ENCODE data around the gene CAND2.
"Not testable (repeated sequence)": the region's sequence is repeated elsewhere in the genome, so short reads cannot be mapped to it uniquely, and the experiment has no call there.

Gene CAND2

DNA sequence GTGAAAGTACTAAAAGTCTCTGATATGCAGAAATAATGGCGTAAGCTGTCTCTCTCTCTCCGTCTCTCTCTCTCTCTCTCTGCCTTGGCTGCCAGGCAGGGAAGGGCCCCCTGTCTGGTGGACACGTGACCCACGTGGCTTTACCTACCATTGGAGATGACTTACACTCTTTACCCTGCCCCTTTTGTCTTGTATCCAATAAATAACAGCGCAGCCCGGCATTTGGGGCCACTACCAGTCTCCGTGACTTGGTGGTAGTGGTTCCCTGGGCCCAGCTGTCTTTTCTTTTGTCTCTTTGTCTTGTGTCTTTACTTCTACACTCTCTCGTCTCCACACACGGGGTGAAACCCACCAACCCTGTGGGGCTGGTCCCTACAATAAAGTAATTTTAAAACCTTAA is 25.2 kb upstream of the CAND2 start:
- DNase-seq (ENCODE audit: low read depth), result no peak

- no peak for DNase-seq (ENCODE audit: low read depth)
Observed at GRCh38 chr3:12772462-12772861, 24.0 kb upstream of the CAND2 start.

GRCh38 chr3:12773030-12773709 is 23.3 kb upstream of the CAND2 start:
- no peak for DNase-seq (ENCODE audit: low read depth)

GRCh38 chr3:12773710-12774086 is 22.8 kb upstream of the CAND2 start:
- DNase-seq (ENCODE audit: low read depth), result no peak

- DNase-seq (ENCODE audit: low read depth), result no peak
Observed at GRCh38 chr3:12774619-12775018, 21.9 kb upstream of the CAND2 start.

GRCh38 chr3:12775226-12775625 is 21.3 kb upstream of the CAND2 start:
- no peak for DNase-seq (ENCODE audit: low read depth)

DNA sequence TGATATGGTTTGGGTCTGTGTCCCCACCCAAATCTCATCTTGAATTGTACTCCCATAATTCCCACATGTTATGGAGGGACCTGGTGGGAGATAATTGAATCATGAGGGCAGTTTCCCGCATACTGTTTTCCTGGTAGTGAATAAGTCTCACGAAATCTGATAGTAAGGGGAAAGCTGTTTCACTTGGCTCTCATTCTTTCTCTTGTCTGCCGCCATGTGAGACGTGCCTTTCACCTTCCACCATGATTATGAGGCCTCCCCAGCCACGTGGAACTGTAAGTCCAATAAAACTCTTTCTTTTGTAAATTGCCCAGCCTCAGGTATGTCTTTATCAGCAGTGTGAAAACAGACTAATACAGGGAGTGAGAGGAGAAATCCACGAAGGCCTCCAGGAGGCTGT is 20.5 kb upstream of the CAND2 start:
- not testable (repeated sequence) for DNase-seq (ENCODE audit: low read depth)

DNA sequence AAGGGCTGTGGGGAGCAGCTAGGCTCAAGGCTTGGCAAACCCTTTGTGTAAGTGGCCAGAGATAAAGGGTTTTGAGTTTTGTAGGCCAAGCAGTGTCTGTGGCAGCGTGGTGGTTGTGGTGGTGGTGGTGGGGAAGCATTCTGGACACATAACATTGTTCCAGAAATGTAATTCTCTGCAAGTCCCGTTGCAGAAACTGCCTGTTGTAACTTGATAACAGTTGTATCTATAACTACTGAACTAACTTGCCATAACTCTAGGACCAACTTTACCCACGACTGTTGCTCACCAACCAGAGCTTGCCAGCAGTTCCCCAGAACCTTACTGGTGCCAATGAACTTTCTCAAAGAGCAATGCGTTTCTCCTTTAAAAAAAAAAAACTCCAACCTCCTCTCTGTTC is 19.3 kb upstream of the CAND2 start:
- no peak for DNase-seq (ENCODE audit: low read depth)

GRCh38 chr3:12780751-12781150 is 15.7 kb upstream of the CAND2 start:
- peak; percentile 47 for DNase-seq (ENCODE audit: low read depth)

- peak; percentile 68 for DNase-seq (ENCODE audit: low read depth)
Observed at GRCh38 chr3:12782172-12782815, 14.2 kb upstream of the CAND2 start.

- no peak for DNase-seq (ENCODE audit: low read depth)
Observed at GRCh38 chr3:12785096-12785495, 11.4 kb upstream of the CAND2 start.

GRCh38 chr3:12787346-12787745 is 9.1 kb upstream of the CAND2 start:
- DNase-seq (ENCODE audit: low read depth), result peak; percentile 24

- DNase-seq (ENCODE audit: low read depth), result not testable (repeated sequence)
Observed at GRCh38 chr3:12787967-12788690, 8.4 kb upstream of the CAND2 start.

GRCh38 chr3:12791430-12791829 is 5.0 kb upstream of the CAND2 start:
- DNase-seq (ENCODE audit: low read depth), result no peak

DNA sequence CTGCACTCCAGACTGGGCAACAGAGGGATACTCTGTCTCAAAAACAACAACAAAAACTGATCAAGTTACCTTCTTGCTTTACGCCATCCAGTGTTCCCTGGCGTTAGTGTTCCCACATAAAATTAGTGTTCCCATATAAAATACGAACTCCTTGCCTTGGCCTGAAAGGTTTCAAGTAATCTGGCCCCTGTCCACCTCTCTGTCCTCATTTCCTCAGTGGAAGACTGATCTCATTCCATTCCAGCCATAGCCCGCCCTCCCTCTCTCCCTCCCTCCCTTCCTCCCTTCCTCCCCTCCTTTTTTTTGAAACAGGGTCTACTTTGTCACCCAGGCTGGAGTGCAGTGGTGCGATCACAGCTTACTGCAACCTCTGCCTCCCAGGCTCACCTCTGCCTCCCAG is 2.8 kb upstream of the CAND2 start:
- no peak for DNase-seq (ENCODE audit: low read depth)

GRCh38 chr3:12797124-12797891 is 828 bp downstream of the CAND2 start:
- no peak for DNase-seq (ENCODE audit: low read depth)

DNA sequence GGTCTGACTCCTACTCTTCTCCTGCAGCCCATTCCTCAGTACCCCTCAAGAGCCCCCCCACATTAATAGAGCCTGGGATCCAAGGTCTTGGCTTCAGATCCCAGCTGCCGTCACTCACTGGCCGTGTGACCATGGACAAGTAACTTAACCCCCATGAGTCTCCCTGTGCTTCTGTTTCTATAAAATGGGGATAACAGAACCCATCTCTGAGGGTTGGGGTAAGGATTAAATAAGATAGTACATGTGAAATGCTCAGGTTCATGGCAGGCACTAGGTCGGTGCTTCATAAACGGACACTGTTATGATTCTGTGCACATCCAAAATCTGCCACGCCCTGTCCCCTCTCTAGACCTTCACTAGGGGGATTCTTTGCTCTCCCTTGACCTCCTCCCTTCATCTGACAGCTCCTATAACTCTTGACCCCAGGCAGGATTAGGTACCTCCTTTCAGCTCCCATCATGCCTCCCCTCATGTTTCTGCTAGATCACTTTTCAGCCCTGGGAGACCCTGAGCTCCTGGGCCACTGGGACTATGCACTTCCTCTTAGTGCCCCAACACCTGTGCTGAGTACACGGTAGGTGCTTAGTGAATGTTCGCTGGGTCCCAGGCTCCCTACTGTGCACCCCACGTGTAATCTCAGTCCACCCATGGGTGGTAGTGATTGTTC is 1.5 kb downstream of the CAND2 start:
- no peak for DNase-seq (ENCODE audit: low read depth)

- DNase-seq (ENCODE audit: low read depth), result no peak
Observed at GRCh38 chr3:12798559-12799179, 2.2 kb downstream of the CAND2 start.

DNA sequence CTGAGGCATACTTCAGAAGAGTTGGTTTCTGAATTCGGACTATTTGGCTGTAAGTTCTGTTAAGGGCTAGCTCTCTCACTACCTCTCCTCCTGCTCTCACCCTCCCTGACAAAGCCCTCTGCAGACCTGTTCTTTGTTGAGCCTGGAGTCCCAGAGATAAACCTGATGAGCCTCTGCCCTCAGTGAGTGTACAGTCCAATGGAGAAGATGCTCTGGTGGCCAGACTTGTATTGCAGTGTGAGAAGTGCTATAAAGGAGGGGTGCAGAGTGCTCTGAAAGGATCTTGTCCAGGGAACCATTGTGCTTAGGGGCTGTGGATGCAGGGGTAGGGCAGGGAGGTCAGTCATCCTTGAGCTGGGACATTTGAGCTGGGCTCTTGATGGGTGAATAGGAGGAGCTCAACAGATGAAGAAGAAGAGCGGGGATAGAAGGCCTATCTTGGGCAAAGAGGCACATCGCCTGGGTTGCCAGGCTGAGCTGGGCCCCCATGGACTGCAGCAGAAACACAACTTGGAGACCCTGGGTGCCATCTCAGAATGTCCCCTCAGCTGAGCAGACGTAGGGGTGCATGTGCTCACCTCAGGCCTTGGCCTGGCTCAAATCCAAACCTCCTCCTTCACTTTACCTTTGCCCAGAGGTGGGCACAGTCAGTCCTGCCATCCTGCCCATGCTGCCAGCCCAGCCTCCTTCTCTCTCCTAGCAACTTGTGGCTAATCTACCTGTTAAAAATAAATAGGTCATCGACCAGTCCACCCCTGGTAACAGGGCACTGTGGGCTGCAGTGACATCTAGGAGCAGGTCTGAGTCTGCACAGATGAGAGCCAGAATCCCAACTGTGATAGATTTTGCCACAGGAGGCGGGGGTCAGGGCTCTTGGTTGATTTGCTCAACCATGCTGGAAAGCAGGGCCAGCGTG is 3.3 kb downstream of the CAND2 start:
- DNase-seq (ENCODE audit: low read depth), result no peak

GRCh38 chr3:12803371-12803770 is 6.9 kb downstream of the CAND2 start:
- DNase-seq (ENCODE audit: low read depth), result no peak

Data from iris pigment epithelial cell (primary cell).